Measurements from ENCODE around the gene MRPL30. TPM values are rescaled to one million over a fixed set of nuclear protein-coding genes. Genes with fewer than 3 reads are reported as not detected.

Gene MRPL30
- 69.5 TPM for total RNA-seq

GRCh38 chr2:99180755-99181623, at the start of gene MRPL30, which contains the start of gene MITD1:
Gene MRPL30, plus strand, starts transcription at chr2:99181184. Its CDS starts 5,020 bp downstream, at chr2:99186204.
Gene MITD1, minus strand, starts transcription at chr2:99181058. Its CDS starts 77 bp downstream, at chr2:99180981.

GRCh38 chr2:99141110-99142108, 39.6 kb upstream of the MRPL30 start, which contains the start of gene C2orf15:
Gene C2orf15, plus strand, starts transcription at chr2:99141707. Its CDS starts 8,852 bp downstream, at chr2:99150559.

GRCh38 chr2:99154643-99155536, 26.1 kb upstream of the MRPL30 start, which contains the start of the genes LIPT1 and TSGA10:
Gene LIPT1, plus strand, starts transcription at chr2:99154967. Its CDS starts 6,991 bp downstream, at chr2:99161958.
Gene TSGA10, minus strand, starts transcription at chr2:99154942. Its CDS starts 45,503 bp downstream, at chr2:99109439.

Small RNA genes within 50 kb of the gene (small RNA-seq; reads per million reads assigned to genes)
- not detected for gene AC092587.1 (ENCODE audit: low replicate concordance)

Other genes with a start within 250 kb of the MRPL30 start
- gene CRACDL, start 245.0 kb upstream of the MRPL30 start, total RNA-seq, result 0.94 TPM
- 1.6 TPM for gene C2orf15, start 39.5 kb upstream of the MRPL30 start, total RNA-seq
- 25.4 TPM for gene TSGA10, start 26.2 kb upstream of the MRPL30 start, total RNA-seq
- gene LIPT1, start 26.2 kb upstream of the MRPL30 start, total RNA-seq, result 4.7 TPM
- 21.6 TPM for gene MITD1, start 126 bp upstream of the MRPL30 start, total RNA-seq
- not detected for gene LYG2, start 74.5 kb downstream of the MRPL30 start, total RNA-seq
- 1.6 TPM for gene LYG1, start 120.0 kb downstream of the MRPL30 start, total RNA-seq
- gene TXNDC9, start 155.1 kb downstream of the MRPL30 start, total RNA-seq, result 55.7 TPM
- gene EIF5B, start 156.2 kb downstream of the MRPL30 start, total RNA-seq, result 23.5 TPM

Data from parietal lobe (tissue), 2 donors.